ENCODE data around the gene H6PD.

DNA sequence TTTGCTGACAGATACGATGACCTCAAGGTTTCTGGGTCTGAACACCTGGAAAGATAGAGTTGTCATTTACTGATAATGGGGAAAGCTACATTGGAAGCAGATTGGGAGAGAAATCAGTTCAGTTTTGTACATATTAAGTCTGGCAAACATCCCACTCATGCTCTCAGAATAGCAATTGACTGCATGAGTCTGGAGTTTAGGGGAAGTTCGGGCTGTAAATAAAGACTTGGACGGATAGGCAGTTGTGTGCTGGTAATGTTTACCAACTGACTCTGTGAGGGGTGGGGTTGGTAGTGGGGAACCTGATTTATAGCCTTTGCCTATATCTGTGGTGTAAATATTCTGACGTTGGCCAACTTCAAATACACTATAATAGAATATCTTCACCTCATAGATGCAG is 4.0 kb downstream of the H6PD start:
- TF ChIP-seq GATA2 (IDR thresholded peaks at IDR 0.05; ENCODE audit: low read depth, low read length) (no peak), GATA3 (IDR thresholded peaks at IDR 0.05; ENCODE audit: low read depth, low read length) (no peak)
